CD4-positive, alpha-beta memory T cell (primary cell): ENCODE data around the gene PTPN14. TPM values are rescaled to one million over a fixed set of nuclear protein-coding genes. Genes with fewer than 3 reads are reported as not detected.

ENCODE experiments used
- CTCF ChIA-PET: fragments of 350-600 bp; sonication (Branson Sonifier 250); formaldehyde crosslinking; loops from one replicate; lab custom pipeline; 2021; ENCODE audit warnings: inconsistent platforms; ENCODE audit not compliant: partially characterized antibody; lab: Charles Lee
- POLR2A ChIA-PET: fragments of 350-600 bp; sonication (Branson Sonifier 250); formaldehyde crosslinking; loops from one replicate; lab custom pipeline; 2021; ENCODE audit not compliant: partially characterized antibody; lab: Charles Lee
- DNase-seq, 5 donors: peaks; one replicate each; pipeline versions ENCODE4 v3.0.0 to v3.0.0-alpha.2; 2020 to 2022; ENCODE audit warnings: mixed read lengths in 1 of 5
- H3K27ac ChIP-seq: one replicate; pipeline ENCODE4 v1.7.0; 2013; ENCODE audit warnings: low read depth, low read length
- H3K27me3 ChIP-seq: 2 replicates; pipeline ENCODE4 v1.7.0; 2013; ENCODE audit warnings: mild to moderate bottlenecking, low read length, moderate library complexity; ENCODE audit not compliant: insufficient read depth
- H3K36me3 ChIP-seq: 2 replicates; pipeline ENCODE4 v1.7.0; 2013; ENCODE audit warnings: mild to moderate bottlenecking, low read length, moderate library complexity; ENCODE audit not compliant: insufficient read depth
- H3K4me1 ChIP-seq: 2 replicates; pipeline ENCODE4 v1.7.0; 2013; ENCODE audit warnings: mild to moderate bottlenecking, low read length, moderate library complexity; ENCODE audit not compliant: insufficient read depth
- H3K4me3 ChIP-seq, 2 donors: one replicate each; pipeline ENCODE4 v1.7.0; 2013; ENCODE audit warnings: low read length in 2 of 2, mild to moderate bottlenecking in 1 of 2
- H3K9me3 ChIP-seq, 2 donors: one replicate each; pipeline ENCODE4 v1.7.0; 2013; ENCODE audit warnings: low read length in 2 of 2, control low read depth in 1 of 2; ENCODE audit not compliant: control insufficient read depth in 1 of 2
- H3K27ac Mint-ChIP-seq, 7 donors: one replicate each; pipeline ENCODE4 v1.8.0; 2020 to 2021; ENCODE audit warnings: mixed read lengths in 7 of 7, mild to moderate bottlenecking in 6 of 7, inconsistent platforms in 3 of 7, moderate library complexity in 3 of 7
- H3K27me3 Mint-ChIP-seq, 2 donors: one replicate each; pipeline ENCODE4 v1.8.0; 2020 to 2021; ENCODE audit warnings: mixed read lengths in 2 of 2
- H3K36me3 Mint-ChIP-seq, 2 donors: one replicate each; pipeline ENCODE4 v1.8.0; 2020 to 2021; ENCODE audit warnings: mixed read lengths in 2 of 2, inconsistent platforms in 1 of 2, mild to moderate bottlenecking in 1 of 2
- H3K4me1 Mint-ChIP-seq, 4 donors: one replicate each; pipeline ENCODE4 v1.8.0; 2020 to 2021; ENCODE audit warnings: mixed read lengths in 4 of 4, mild to moderate bottlenecking in 1 of 4
- H3K4me3 Mint-ChIP-seq, 8 donors: one replicate each; pipeline ENCODE4 v1.8.0; 2020 to 2021; ENCODE audit warnings: mixed read lengths in 8 of 8, mild to moderate bottlenecking in 7 of 8, moderate library complexity in 6 of 8, inconsistent platforms in 3 of 8
- H3K9me3 Mint-ChIP-seq, 8 donors: one replicate each; pipeline ENCODE4 v1.8.0; 2020 to 2021; ENCODE audit warnings: mixed read lengths in 8 of 8, mild to moderate bottlenecking in 5 of 8, inconsistent platforms in 3 of 8, moderate library complexity in 1 of 8
- intact Hi-C: fragments of 100-400 bp; cut with micrococcal nuclease; formaldehyde crosslinking; loops from one replicate; pipeline ENCODE4 v1.15.1; 2023
- polyA plus RNA-seq, 2 donors: library from polyadenylated mRNA; unstranded; fragments of 300-500 nt; fragmentation: Illumina TruSeq; gene quantifications; one replicate each; pipeline ENCODE4 v1.2.3, GENCODE V29; 2021
- total RNA-seq, 2 experiments: library from RNA; stranded (reverse); gene quantifications; one replicate each; pipeline ENCODE4 v1.2.3, GENCODE V29; 2021

The PTPN14 gene
- total and polyA plus RNA-seq, 4 experiments from 2014 or later, result 0.03 to 0.28 (median 0.20) TPM; not detected in 1

GRCh38 chr1:214341932-214342331 is 209.5 kb downstream of the PTPN14 start:
- Mint-ChIP-seq H3K27ac (no peak overlapping the region), H3K27me3 (no peaks in the 10 kb centered on the region), H3K9me3 (peaks cover 0 to 14% (median 6%) of the 10 kb centered on the region in 8 donors), H3K4me3 (no peak overlapping the region), H3K4me1 (no peaks in the 10 kb centered on the region), H3K36me3 (peaks cover 70 to 72% of the 10 kb centered on the region in 2 donors)
- CTCF ChIA-PET, result interaction anchor here (4.0 to 7.5 kb wide), 2 partner anchors 13 to 81 kb away, joined by 19 to 61 read pairs; no protein-coding TSS in a partner anchor
- no peaks in the 10 kb centered on the region for H3K27me3 ChIP-seq
- intact Hi-C loops, result no loop called here
- DNase-seq, result no peak
- no peak overlapping the region for H3K4me3 ChIP-seq
- POLR2A ChIA-PET, result no interaction called here
- no peak overlapping the region for H3K27ac ChIP-seq
- H3K9me3 ChIP-seq, result peaks cover 0 to 3% of the 10 kb centered on the region in 2 donors
- no peaks in the 10 kb centered on the region for H3K36me3 ChIP-seq
- no peaks in the 10 kb centered on the region for H3K4me1 ChIP-seq

- Histone ChIP-seq H3K27ac (no peak overlapping the region), H3K27me3 (no peaks in the 10 kb centered on the region), H3K4me3 (no peak overlapping the region), H3K4me1 (no peaks in the 10 kb centered on the region), H3K36me3 (no peaks in the 10 kb centered on the region), H3K9me3 (peaks cover 0 to 3% of the 10 kb centered on the region in 2 donors)
- H3K27ac Mint-ChIP-seq, result no peak overlapping the region
- ChIA-PET CTCF (interaction anchor here (4.0 to 7.5 kb wide), 2 partner anchors 12 to 80 kb away, joined by 19 to 61 read pairs; no protein-coding TSS in a partner anchor), POLR2A (no interaction called here)
- H3K4me3 Mint-ChIP-seq, result no peak overlapping the region
- intact Hi-C loops, result no loop called here
- DNase-seq, result no peak
- H3K36me3 Mint-ChIP-seq, result peaks cover 74 to 76% of the 10 kb centered on the region in 2 donors
- H3K9me3 Mint-ChIP-seq, result peaks cover 0 to 14% (median 6%) of the 10 kb centered on the region in 8 donors
- no peaks in the 10 kb centered on the region for H3K27me3 Mint-ChIP-seq
- no peaks in the 10 kb centered on the region for H3K4me1 Mint-ChIP-seq
Observed at GRCh38 chr1:214341459-214341858, 209.9 kb downstream of the PTPN14 start.

- peaks cover 0 to 2% (median 0%) of the 10 kb centered on the region in 8 donors for H3K9me3 Mint-ChIP-seq
- Histone ChIP-seq H3K36me3 (peaks cover 16% of the 10 kb centered on the region), H3K4me3 (no peak overlapping the region), H3K27ac (no peak overlapping the region), H3K9me3 (no peaks in the 10 kb centered on the region), H3K27me3 (no peaks in the 10 kb centered on the region), H3K4me1 (no peaks in the 10 kb centered on the region)
- peaks cover 65 to 71% of the 10 kb centered on the region in 2 donors for H3K36me3 Mint-ChIP-seq
- H3K27ac Mint-ChIP-seq, result no peak overlapping the region
- no peak overlapping the region for H3K4me3 Mint-ChIP-seq
- intact Hi-C loops, result no loop called here
- ChIA-PET POLR2A (no interaction called here), CTCF (interaction anchor here (1.1 to 7.5 kb wide), 3 partner anchors 9 to 77 kb away, joined by 3 to 61 read pairs (median 8); no protein-coding TSS in a partner anchor)
- H3K4me1 Mint-ChIP-seq, result no peaks in the 10 kb centered on the region
- no peaks in the 10 kb centered on the region for H3K27me3 Mint-ChIP-seq
- DNase-seq, result no peak
Observed at GRCh38 chr1:214338212-214338611, 213.2 kb downstream of the PTPN14 start.

- ChIA-PET POLR2A (no interaction called here), CTCF (interaction anchor here (2.1 to 7.5 kb wide), 2 partner anchors 8 to 76 kb away, joined by 8 to 61 read pairs; no protein-coding TSS in a partner anchor)
- Mint-ChIP-seq H3K27ac (no peak overlapping the region), H3K4me1 (no peaks in the 10 kb centered on the region), H3K9me3 (no peaks in the 10 kb centered on the region), H3K27me3 (no peaks in the 10 kb centered on the region), H3K36me3 (peaks cover 58 to 64% of the 10 kb centered on the region in 2 donors), H3K4me3 (no peak overlapping the region)
- Histone ChIP-seq H3K27ac (no peak overlapping the region), H3K9me3 (no peaks in the 10 kb centered on the region), H3K27me3 (no peaks in the 10 kb centered on the region), H3K36me3 (peaks cover 16% of the 10 kb centered on the region), H3K4me1 (no peaks in the 10 kb centered on the region), H3K4me3 (no peak overlapping the region)
- DNase-seq, result no peak
- intact Hi-C loops, result no loop called here
Observed at GRCh38 chr1:214337511-214337910, 213.9 kb downstream of the PTPN14 start.

- H3K27ac ChIP-seq, result no peak overlapping the region
- H3K9me3 Mint-ChIP-seq, result no peaks in the 10 kb centered on the region
- H3K27me3 ChIP-seq, result no peaks in the 10 kb centered on the region
- no peak for DNase-seq
- ChIA-PET CTCF (interaction anchor here (2.1 to 14.0 kb wide), 3 partner anchors 8 to 79 kb away, joined by 8 to 787 read pairs (median 61); no protein-coding TSS in a partner anchor), POLR2A (no interaction called here)
- no peaks in the 10 kb centered on the region for H3K9me3 ChIP-seq
- intact Hi-C loops, result no loop called here
- H3K27ac Mint-ChIP-seq, result no peak overlapping the region
- peaks cover 55 to 59% of the 10 kb centered on the region in 2 donors for H3K36me3 Mint-ChIP-seq
- no peak overlapping the region for H3K4me3 Mint-ChIP-seq
- no peaks in the 10 kb centered on the region for H3K4me1 Mint-ChIP-seq
- no peaks in the 10 kb centered on the region for H3K4me1 ChIP-seq
- no peaks in the 10 kb centered on the region for H3K27me3 Mint-ChIP-seq
- H3K4me3 ChIP-seq, result no peak overlapping the region
- H3K36me3 ChIP-seq, result peaks cover 16% of the 10 kb centered on the region
Observed at GRCh38 chr1:214337015-214337414, 214.4 kb downstream of the PTPN14 start.

GRCh38 chr1:214335567-214335966 is 215.8 kb downstream of the PTPN14 start:
- CTCF ChIA-PET, result interaction anchor here (1.4 to 14.0 kb wide), 3 partner anchors 6 to 77 kb away, joined by 5 to 787 read pairs (median 61); no protein-coding TSS in a partner anchor
- POLR2A ChIA-PET, result no interaction called here
- no peaks in the 10 kb centered on the region for H3K4me1 ChIP-seq
- H3K9me3 ChIP-seq, result no peaks in the 10 kb centered on the region
- no peak overlapping the region for H3K4me3 ChIP-seq
- no peak overlapping the region for H3K27ac Mint-ChIP-seq
- H3K36me3 Mint-ChIP-seq, result peaks cover 55 to 59% of the 10 kb centered on the region in 2 donors
- H3K27ac ChIP-seq, result no peak overlapping the region
- H3K27me3 ChIP-seq, result no peaks in the 10 kb centered on the region
- DNase-seq, result no peak
- no peaks in the 10 kb centered on the region for H3K27me3 Mint-ChIP-seq
- H3K9me3 Mint-ChIP-seq, result no peaks in the 10 kb centered on the region
- no peak overlapping the region for H3K4me3 Mint-ChIP-seq
- H3K4me1 Mint-ChIP-seq, result no peaks in the 10 kb centered on the region
- H3K36me3 ChIP-seq, result peaks cover 16% of the 10 kb centered on the region
- intact Hi-C loops, result no loop called here

GRCh38 chr1:214332946-214333798 is 218.2 kb downstream of the PTPN14 start:
- intact Hi-C loops, result loop anchor here (1.0 to 2.0 kb wide), 2 partner anchors 296 to 1193 kb away; no protein-coding TSS in a partner anchor
- Histone ChIP-seq H3K4me1 (no peaks in the 10 kb centered on the region), H3K9me3 (no peaks in the 10 kb centered on the region), H3K36me3 (peaks cover 22% of the 10 kb centered on the region), H3K27me3 (no peaks in the 10 kb centered on the region), H3K4me3 (no peak overlapping the region), H3K27ac (no peak overlapping the region)
- no peak overlapping the region for H3K4me3 Mint-ChIP-seq
- DNase-seq, result peak in 2 of 5 donors; percentile 14 to 20
- no peaks in the 10 kb centered on the region for H3K27me3 Mint-ChIP-seq
- H3K9me3 Mint-ChIP-seq, result no peaks in the 10 kb centered on the region
- no peak overlapping the region for H3K27ac Mint-ChIP-seq
- POLR2A ChIA-PET, result interaction anchor here (0.8 kb wide), 1 partner anchor 71 kb away, joined by 3 read pairs; no protein-coding TSS in a partner anchor
- CTCF ChIA-PET, result interaction anchor here (1.0 to 14.0 kb wide), 29 partner anchors 9 to 1194 kb away, joined by 3 to 787 read pairs (median 8); partner anchors contain the start of gene SMYD2
- peaks cover 51 to 61% of the 10 kb centered on the region in 2 donors for H3K36me3 Mint-ChIP-seq
- H3K4me1 Mint-ChIP-seq, result no peaks in the 10 kb centered on the region
